HG03097 (cell line): ENCODE data around the gene TAMM41.
"Not testable (repeated sequence)": the region's sequence is repeated elsewhere in the genome, so short reads cannot be mapped to it uniquely, and the experiment has no call there.

Source experiments
- ATAC-seq: cut with Tn5 transposase; IDR thresholded peaks from one replicate; pipeline ENCODE4 v1.9.1; 2021; ENCODE audit not compliant: unreplicated experiment, low FRiP score

The TAMM41 gene

GRCh38 chr3:11846281-11847266, at the start of gene TAMM41:
TAMM41 (minus strand) TSS chr3:11846885; CDS start chr3:11846636, 249 bp downstream.
- peak; percentile 99 for ATAC-seq

GRCh38 chr3:11878837-11879236, 32.2 kb upstream of the TAMM41 start:
- ATAC-seq, result no peak

- not testable (repeated sequence) for ATAC-seq
These were observed 28.0 kb upstream of the TAMM41 start for GRCh38 chr3:11874707-11875106.

GRCh38 chr3:11863739-11864138, 17.1 kb upstream of the TAMM41 start:
- not testable (repeated sequence) for ATAC-seq

GRCh38 chr3:11862584-11862983, 15.9 kb upstream of the TAMM41 start:
- not testable (repeated sequence) for ATAC-seq

GRCh38 chr3:11862145-11862544, 15.5 kb upstream of the TAMM41 start:
- not testable (repeated sequence) for ATAC-seq

- not testable (repeated sequence) for ATAC-seq
These were observed 13.5 kb upstream of the TAMM41 start for GRCh38 chr3:11860213-11860612.

- ATAC-seq, result no peak
These were observed 6.8 kb upstream of the TAMM41 start for GRCh38 chr3:11853450-11853849.

GRCh38 chr3:11850003-11850402, 3.3 kb upstream of the TAMM41 start:
- no peak for ATAC-seq

GRCh38 chr3:11847607-11848006, 922 bp upstream of the TAMM41 start:
- no peak for ATAC-seq

GRCh38 chr3:11845651-11846050, 1.0 kb downstream of the TAMM41 start:
- no peak for ATAC-seq

- no peak for ATAC-seq
These were observed 1.8 kb downstream of the TAMM41 start for GRCh38 chr3:11844891-11845290.

- ATAC-seq, result no peak
These were observed 11.6 kb downstream of the TAMM41 start for GRCh38 chr3:11835028-11835639.

GRCh38 chr3:11832981-11833905, 13.4 kb downstream of the TAMM41 start:
- no peak for ATAC-seq

GRCh38 chr3:11829416-11829815, 17.3 kb downstream of the TAMM41 start:
- no peak for ATAC-seq

- no peak for ATAC-seq
These were observed 19.9 kb downstream of the TAMM41 start for GRCh38 chr3:11826628-11827265.

GRCh38 chr3:11825301-11825700, 21.4 kb downstream of the TAMM41 start:
- no peak for ATAC-seq

- ATAC-seq, result no peak
These were observed 26.1 kb downstream of the TAMM41 start for GRCh38 chr3:11820531-11821041.

GRCh38 chr3:11819146-11819689, 27.5 kb downstream of the TAMM41 start:
- no peak for ATAC-seq

GRCh38 chr3:11818033-11818432, 28.7 kb downstream of the TAMM41 start:
- no peak for ATAC-seq
